H1 (cell line): Measurements from ENCODE around the gene DNAJA3. TPM values are rescaled to one million over a fixed set of nuclear protein-coding genes. Genes with fewer than 3 reads are reported as not detected.

Source experiments
- CTCF ChIA-PET: fragments of 300-600 bp; sonication (Branson Sonifier 250); formaldehyde crosslinking; loops from one replicate; lab custom pipeline; 2021; ENCODE audit not compliant: partially characterized antibody; lab: Charles Lee
- POLR2A ChIA-PET: fragments of 300-600 bp; sonication (Branson Sonifier 250); formaldehyde crosslinking; loops from one replicate; lab custom pipeline; 2021; ENCODE audit warnings: inconsistent platforms; ENCODE audit not compliant: partially characterized antibody; lab: Charles Lee
- DNase-seq, 2 experiments: peaks; one replicate each; pipeline versions ENCODE4 v3.0.0 to v3.0.0-alpha.2; 2010 to 2022; ENCODE audit warnings: low spot score in 2 of 2, low read depth in 1 of 2, mixed read lengths in 1 of 2
- FAIRE-seq: peaks from 2 replicates; lab custom pipeline; 2011; peaks lifted over from hg19 to GRCh38; lab: Jason Lieb, UNC
- H2AFZ ChIP-seq: 2 replicates; pipeline ENCODE4 v1.8.1; 2012; ENCODE audit warnings: low read length, inconsistent platforms
- H2AK5ac ChIP-seq: 2 replicates; pipeline ENCODE4 v1.6.1; 2013; ENCODE audit warnings: low read depth, low read length
- H2BK120ac ChIP-seq: replicated peaks from 2 replicates; pipeline ENCODE3; 2013; ENCODE audit warnings: low read depth, low read length, inconsistent platforms
- H2BK12ac ChIP-seq: 2 replicates; pipeline ENCODE4 v1.6.1; 2013; ENCODE audit warnings: low read depth, low read length
- H2BK15ac ChIP-seq: 2 replicates; pipeline ENCODE4 v1.6.1; 2013; ENCODE audit warnings: low read length
- H2BK20ac ChIP-seq: 2 replicates; pipeline ENCODE4 v1.6.1; 2013; ENCODE audit warnings: low read length
- H2BK5ac ChIP-seq: 2 replicates; pipeline ENCODE4 v1.6.1; 2013; ENCODE audit warnings: low read depth, low read length
- H3K14ac ChIP-seq: 2 replicates; pipeline ENCODE4 v1.6.1; 2013; ENCODE audit warnings: inconsistent platforms; ENCODE audit not compliant: insufficient read length
- H3K18ac ChIP-seq: 2 replicates; pipeline ENCODE4 v1.6.1; 2013; ENCODE audit warnings: low read length; ENCODE audit errors: extremely low read depth
- H3K23ac ChIP-seq: 2 replicates; pipeline ENCODE4 v1.6.1; 2013; ENCODE audit warnings: inconsistent platforms; ENCODE audit not compliant: insufficient read length
- H3K23me2 ChIP-seq: 2 replicates; pipeline ENCODE4 v1.6.1; 2013; ENCODE audit warnings: low read depth, low read length
- H3K27ac ChIP-seq: 2 replicates; pipeline ENCODE4 v1.6.1; 2011; ENCODE audit warnings: low read depth, low read length, inconsistent platforms
- H3K27me3 ChIP-seq, 4 experiments: replicated peaks in 1 of 4; 1 replicate in 1 of 4; 2 replicates in 3 of 4; pipeline versions ENCODE4 v1.6.1 to v1.8.1; 2011 to 2013; ENCODE audit warnings: low read length in 3 of 4, mild to moderate bottlenecking in 3 of 4, inconsistent platforms in 2 of 4, mixed read lengths in 2 of 4, moderate library complexity in 1 of 4; ENCODE audit not compliant: control insufficient read depth in 3 of 4, insufficient read depth in 3 of 4; ENCODE audit errors: extremely low read depth in 1 of 4
- H3K36me3 ChIP-seq, 4 experiments: 2 replicates each; pipeline versions ENCODE4 v1.6.1 to v1.8.1; 2011 to 2013; ENCODE audit warnings: mild to moderate bottlenecking in 4 of 4, low read length in 3 of 4, moderate library complexity in 2 of 4, control low read depth in 1 of 4, inconsistent platforms in 1 of 4; ENCODE audit not compliant: insufficient read depth in 4 of 4, control insufficient read depth in 2 of 4
- H3K4ac ChIP-seq: replicated peaks from 2 replicates; pipeline ENCODE3; 2013; ENCODE audit warnings: low read length, low read depth, mixed read lengths, inconsistent platforms; ENCODE audit not compliant: insufficient read length
- H3K4me1 ChIP-seq, 4 experiments: replicated peaks in 1 of 4; 1 replicate in 1 of 4; 2 replicates in 3 of 4; pipeline versions ENCODE4 v1.6.1 to v1.8.1; 2011 to 2013; ENCODE audit warnings: low read length in 3 of 4, inconsistent platforms in 2 of 4, mixed read lengths in 1 of 4; ENCODE audit not compliant: insufficient read depth in 4 of 4, control insufficient read depth in 3 of 4
- H3K4me2 ChIP-seq, 2 experiments: 2 replicates each; pipeline versions ENCODE4 v1.6.1 to v1.8.1; 2011 to 2013; ENCODE audit warnings: low read depth in 2 of 2, low read length in 2 of 2, control low read depth in 1 of 2, inconsistent platforms in 1 of 2, mild to moderate bottlenecking in 1 of 2; ENCODE audit not compliant: insufficient read depth in 1 of 2
- H3K4me3 ChIP-seq, 4 experiments: fragments of 200-600, 300-600 bp in 1 of 4; sonication (generic), shearing (Covaris generic), sonication (Bioruptor Twin) in 1 of 4; 2 replicates each; pipeline versions ENCODE4 v1.5.1 to v1.8.1; 2011 to 2016; ENCODE audit warnings: low read length in 4 of 4, low read depth in 3 of 4, control low read depth in 2 of 4, inconsistent platforms in 2 of 4, mild to moderate bottlenecking in 2 of 4, mixed read lengths in 1 of 4, moderate library complexity in 1 of 4; ENCODE audit not compliant: insufficient read depth in 2 of 4; ENCODE audit errors: extremely low read depth in 1 of 4
- H3K56ac ChIP-seq: replicated peaks from 2 replicates; pipeline ENCODE3; 2013; ENCODE audit warnings: low read depth, mild to moderate bottlenecking, mixed read lengths, low read length, inconsistent platforms; ENCODE audit not compliant: insufficient read length
- H3K79me1 ChIP-seq: 2 replicates; pipeline ENCODE4 v1.6.1; 2013; ENCODE audit warnings: low read depth, low read length, control low read depth
- H3K79me2 ChIP-seq, 2 experiments: 2 replicates each; pipeline versions ENCODE4 v1.6.1 to v1.8.1; 2012 to 2013; ENCODE audit warnings: low read length in 2 of 2, mild to moderate bottlenecking in 2 of 2, inconsistent platforms in 1 of 2; ENCODE audit not compliant: insufficient read depth in 2 of 2, control insufficient read depth in 1 of 2
- H3K9ac ChIP-seq, 4 experiments: replicated peaks in 1 of 4; 1 replicate in 1 of 4; 2 replicates in 3 of 4; pipeline versions ENCODE4 v1.6.1 to v1.8.1; 2011 to 2013; ENCODE audit warnings: low read depth in 3 of 4, low read length in 3 of 4, control low read depth in 2 of 4, mild to moderate bottlenecking in 2 of 4, moderate library complexity in 2 of 4, inconsistent platforms in 1 of 4; ENCODE audit errors: extremely low read depth in 1 of 4
- H3K9me3 ChIP-seq, 2 experiments: 2 replicates each; pipeline versions ENCODE4 v1.6.1 to v1.8.1; 2012 to 2013; ENCODE audit warnings: mild to moderate bottlenecking in 2 of 2, moderate library complexity in 2 of 2, control low read depth in 1 of 2, inconsistent platforms in 1 of 2, low read depth in 1 of 2, low read length in 1 of 2, mixed read lengths in 1 of 2; ENCODE audit not compliant: insufficient read depth in 2 of 2
- H4K20me1 ChIP-seq, 2 experiments: replicated peaks in 1 of 2; 2 replicates each; pipeline versions ENCODE3 to v1.8.1; 2011 to 2013; ENCODE audit warnings: inconsistent platforms in 2 of 2, low read length in 2 of 2, mild to moderate bottlenecking in 1 of 2; ENCODE audit not compliant: insufficient read depth in 2 of 2, control insufficient read depth in 1 of 2
- H4K5ac ChIP-seq: 2 replicates; pipeline ENCODE4 v1.6.1; 2013; ENCODE audit warnings: low read length, low read depth, mixed read lengths, inconsistent platforms; ENCODE audit not compliant: insufficient read length
- H4K8ac ChIP-seq: 2 replicates; pipeline ENCODE4 v1.8.0; 2013; ENCODE audit warnings: mild to moderate bottlenecking, moderate library complexity, low read length, inconsistent platforms; ENCODE audit not compliant: insufficient read depth; ENCODE audit errors: extremely low read depth
- H4K91ac ChIP-seq: replicated peaks from 2 replicates; pipeline ENCODE3; 2013; ENCODE audit warnings: low read length, mixed read lengths, inconsistent platforms; ENCODE audit not compliant: insufficient read length
- CBX5 ChIP-seq: fragments of 300-800, 300-1000 bp; sonication (generic); IDR thresholded peaks from 2 replicates; pipeline ENCODE4 v1.7.1; 2016; ENCODE audit warnings: antibody characterized with exemption, low read length, low read depth
- CEBPB ChIP-seq: IDR thresholded peaks from 2 replicates; pipeline ENCODE4 v1.6.1; 2012; ENCODE audit warnings: low read depth, low read length
- GTF2F1 ChIP-seq: IDR thresholded peaks from 2 replicates; pipeline ENCODE4 v1.6.1; 2012; ENCODE audit warnings: low read depth, low read length, improper control_type of control experiment, borderline replicate concordance
- KDM5A ChIP-seq: fragments of 200-600 bp; IDR thresholded peaks from 2 replicates; pipeline ENCODE4 v1.7.1; 2012; ENCODE audit warnings: mild to moderate bottlenecking, low read length, inconsistent platforms, mixed read lengths
- POLR2A ChIP-seq, 2 experiments: IDR thresholded peaks; 1 replicate in 1 of 2; 2 replicates in 1 of 2; pipeline ENCODE4 v1.6.1; 2011; ENCODE audit warnings: low read depth in 2 of 2, low read length in 2 of 2, mild to moderate bottlenecking in 2 of 2; ENCODE audit errors: control extremely low read depth in 1 of 2
- RBBP5 ChIP-seq: IDR thresholded peaks from 2 replicates; pipeline ENCODE4 v1.7.1; 2012; ENCODE audit warnings: low read depth, mild to moderate bottlenecking, inconsistent platforms, low read length, moderate library complexity, borderline replicate concordance
- RXRA ChIP-seq: IDR thresholded peaks from 2 replicates; pipeline ENCODE4 v1.6.1; 2011; ENCODE audit warnings: low read depth, mild to moderate bottlenecking, low read length, moderate library complexity; ENCODE audit not compliant: insufficient read depth
- SIRT6 ChIP-seq: IDR thresholded peaks from one replicate; pipeline ENCODE4 v1.7.1; 2012; ENCODE audit warnings: low read length, inconsistent platforms
- SP1 ChIP-seq: IDR thresholded peaks from 2 replicates; pipeline ENCODE4 v1.6.1; 2011; ENCODE audit warnings: low read depth, low read length
- SP4 ChIP-seq: IDR thresholded peaks from 2 replicates; pipeline ENCODE4 v1.6.1; 2012; ENCODE audit warnings: low read length, inconsistent platforms
- SRF ChIP-seq: IDR thresholded peaks from 2 replicates; pipeline ENCODE4 v1.6.1; 2011; ENCODE audit warnings: mild to moderate bottlenecking, low read depth, low read length, moderate library complexity
- WGBS, 2 experiments: shearing (Covaris generic) in 1 of 2; methylation state at CpG; one replicate each; pipeline versions ENCODE4 v1.1.6 to v1.1.7; 2013 to 2015; ENCODE audit warnings: low lambda C conversion rate in 2 of 2, mixed read lengths in 2 of 2, inconsistent platforms in 1 of 2, low coverage in 1 of 2, missing lambda C conversion rate in 1 of 2; ENCODE audit not compliant: insufficient replicate concordance in 2 of 2, insufficient coverage in 1 of 2, insufficient read length in 1 of 2; ENCODE audit errors: extremely low coverage in 1 of 2, missing lambda C conversion rate in 1 of 2; 5-methylcytosine and 5-hydroxymethylcytosine counted together
- polyA plus RNA-seq, 7 experiments: library from polyadenylated mRNA; depleted of rRNA in 3 of 7; stranded (reverse) in 5 of 7; unstranded in 2 of 7; fragments of >200 nt in 5 of 7; fragments of 200-250 nt in 2 of 7; gene quantifications; 1 replicate in 5 of 7; 2 replicates in 1 of 7; 4 replicates in 1 of 7; pipeline versions ENCODE4 v1.2.1 to v1.2.3, GENCODE V29; 2011 to 2013; ENCODE audit warnings: missing spikeins in 2 of 7, mixed read lengths in 2 of 7
- total RNA-seq: library from RNA; stranded (reverse); fragmentation: NEBNext Ultra II Directional; extraction: Animal tissue kit (Norgen Biotek cat#: 25700); gene quantifications from 2 replicates; pipeline ENCODE4 v1.2.1, GENCODE V29; 2021
- TF ChIP-seq, protein P1 (sequence below): IDR thresholded peaks from 2 replicates; pipeline ENCODE4 v1.6.1; 2012; ENCODE audit warnings: low read length, inconsistent platforms
- TF ChIP-seq, protein P2 (sequence below): IDR thresholded peaks from 2 replicates; pipeline ENCODE4 v1.6.1; 2011; ENCODE audit warnings: low read length, improper control_type of control experiment

Gene DNAJA3
- total and polyA plus RNA-seq, 2 of the 8 experiments (the other 6 are each of a cell fraction or from before 2014, with no cell fraction given), result 37.3 to 59.1 TPM

- no peak for FAIRE-seq
- Histone ChIP-seq H2BK120ac (no peak overlapping the region), H3K4me2 (no peak overlapping the region), H3K4me3 (no peak overlapping the region), H4K5ac (no peak overlapping the region), H4K91ac (no peak overlapping the region), H3K23ac (no peak overlapping the region), H3K79me2 (no peaks in the 10 kb centered on the region), H3K9me3 (no peaks in the 10 kb centered on the region), H3K14ac (no peak overlapping the region), H4K8ac (no peak overlapping the region; the same call in 1 of the 2 replicates), H4K20me1 (peaks cover 2 to 16% of the 10 kb centered on the region in 2 experiments), H3K9ac (no peak overlapping the region), H2AK5ac (no peak overlapping the region), H2BK5ac (no peak overlapping the region), H3K4ac (no peak overlapping the region), H3K4me1 (no peaks in the 10 kb centered on the region), H3K27me3 (no peaks in the 10 kb centered on the region), H3K79me1 (no peaks in the 10 kb centered on the region), H3K56ac (no peak overlapping the region), H3K18ac (no peak overlapping the region), H2BK12ac (no peak overlapping the region), H2AFZ (no peak overlapping the region), H3K23me2 (no peaks in the 10 kb centered on the region), H2BK15ac (no peak overlapping the region), H2BK20ac (no peak overlapping the region), H3K36me3 (peaks cover 28 to 82% (median 68%) of the 10 kb centered on the region in 4 experiments), H3K27ac (no peak overlapping the region)
- ChIA-PET POLR2A (interaction anchor here (0.7 to 4.4 kb wide), 5 partner anchors 12 to 22 kb away, joined by 3 to 29 read pairs (median 5); no protein-coding TSS in a partner anchor), CTCF (interaction anchor here (0.6 kb wide), 1 partner anchor 26 kb away, joined by 3 read pairs; no protein-coding TSS in a partner anchor)
- WGBS, 2 experiments, result 96% methylated on average over 11 of the region's 11 CpGs; no CpG with 5 or more reads in 1 of the 2 experiments
- DNase-seq, result no peak
- TF ChIP-seq RBBP5 (no peak), CEBPB (no peak), SP1 (no peak), POLR2A (IDR thresholded peaks at IDR 0.05; ENCODE audit: control extremely low read depth in 1 of 2, low read depth in 2 of 2, low read length in 2 of 2) (no peak), CBX5 (no peak), SP4 (no peak), KDM5A (no peak), RXRA (no peak), GTF2F1 (no peak), SRF (no peak), SIRT6 (no peak)
- TF ChIP-seq, protein P1, sequence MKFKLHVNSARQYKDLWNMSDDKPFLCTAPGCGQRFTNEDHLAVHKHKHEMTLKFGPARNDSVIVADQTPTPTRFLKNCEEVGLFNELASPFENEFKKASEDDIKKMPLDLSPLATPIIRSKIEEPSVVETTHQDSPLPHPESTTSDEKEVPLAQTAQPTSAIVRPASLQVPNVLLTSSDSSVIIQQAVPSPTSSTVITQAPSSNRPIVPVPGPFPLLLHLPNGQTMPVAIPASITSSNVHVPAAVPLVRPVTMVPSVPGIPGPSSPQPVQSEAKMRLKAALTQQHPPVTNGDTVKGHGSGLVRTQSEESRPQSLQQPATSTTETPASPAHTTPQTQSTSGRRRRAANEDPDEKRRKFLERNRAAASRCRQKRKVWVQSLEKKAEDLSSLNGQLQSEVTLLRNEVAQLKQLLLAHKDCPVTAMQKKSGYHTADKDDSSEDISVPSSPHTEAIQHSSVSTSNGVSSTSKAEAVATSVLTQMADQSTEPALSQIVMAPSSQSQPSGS, result no peak
- TF ChIP-seq, protein P2, sequence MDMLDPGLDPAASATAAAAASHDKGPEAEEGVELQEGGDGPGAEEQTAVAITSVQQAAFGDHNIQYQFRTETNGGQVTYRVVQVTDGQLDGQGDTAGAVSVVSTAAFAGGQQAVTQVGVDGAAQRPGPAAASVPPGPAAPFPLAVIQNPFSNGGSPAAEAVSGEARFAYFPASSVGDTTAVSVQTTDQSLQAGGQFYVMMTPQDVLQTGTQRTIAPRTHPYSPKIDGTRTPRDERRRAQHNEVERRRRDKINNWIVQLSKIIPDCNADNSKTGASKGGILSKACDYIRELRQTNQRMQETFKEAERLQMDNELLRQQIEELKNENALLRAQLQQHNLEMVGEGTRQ, result no peak
These were observed 16.7 kb downstream of the DNAJA3 start for GRCh38 chr16:4442371-4442770.
